GM12873 (cell line): ENCODE data around the gene METTL1.

Experiments used
- TF ChIP-seq, protein P1 (sequence below): IDR thresholded peaks from 2 replicates; pipeline ENCODE4 v1.5.1; 2012; ENCODE audit warnings: low read depth, mild to moderate bottlenecking, moderate library complexity, low read length, control low read depth; ENCODE audit not compliant: insufficient read depth; ENCODE audit errors: missing control alignments

The METTL1 gene

DNA sequence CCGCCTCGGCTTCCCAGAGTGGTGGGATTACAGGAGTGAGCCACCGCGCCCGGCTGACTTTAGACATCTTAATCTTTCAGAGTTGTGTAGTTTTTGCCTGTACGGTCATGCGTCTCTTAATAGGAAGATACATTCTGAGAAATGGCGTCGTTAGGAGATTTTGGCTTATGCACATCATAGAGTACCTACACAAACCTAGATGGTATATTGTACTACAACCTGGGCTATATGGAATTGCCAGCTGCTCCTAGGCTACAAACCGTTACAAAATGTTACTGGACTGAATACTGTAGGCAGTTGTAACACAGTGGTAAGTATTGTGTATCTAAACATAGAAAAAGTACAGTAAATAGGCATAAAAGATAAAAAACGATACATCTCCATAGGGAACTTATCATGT, 12.0 kb upstream of the METTL1 start:
- TF ChIP-seq, protein P1, sequence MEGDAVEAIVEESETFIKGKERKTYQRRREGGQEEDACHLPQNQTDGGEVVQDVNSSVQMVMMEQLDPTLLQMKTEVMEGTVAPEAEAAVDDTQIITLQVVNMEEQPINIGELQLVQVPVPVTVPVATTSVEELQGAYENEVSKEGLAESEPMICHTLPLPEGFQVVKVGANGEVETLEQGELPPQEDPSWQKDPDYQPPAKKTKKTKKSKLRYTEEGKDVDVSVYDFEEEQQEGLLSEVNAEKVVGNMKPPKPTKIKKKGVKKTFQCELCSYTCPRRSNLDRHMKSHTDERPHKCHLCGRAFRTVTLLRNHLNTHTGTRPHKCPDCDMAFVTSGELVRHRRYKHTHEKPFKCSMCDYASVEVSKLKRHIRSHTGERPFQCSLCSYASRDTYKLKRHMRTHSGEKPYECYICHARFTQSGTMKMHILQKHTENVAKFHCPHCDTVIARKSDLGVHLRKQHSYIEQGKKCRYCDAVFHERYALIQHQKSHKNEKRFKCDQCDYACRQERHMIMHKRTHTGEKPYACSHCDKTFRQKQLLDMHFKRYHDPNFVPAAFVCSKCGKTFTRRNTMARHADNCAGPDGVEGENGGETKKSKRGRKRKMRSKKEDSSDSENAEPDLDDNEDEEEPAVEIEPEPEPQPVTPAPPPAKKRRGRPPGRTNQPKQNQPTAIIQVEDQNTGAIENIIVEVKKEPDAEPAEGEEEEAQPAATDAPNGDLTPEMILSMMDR: no peak

DNA sequence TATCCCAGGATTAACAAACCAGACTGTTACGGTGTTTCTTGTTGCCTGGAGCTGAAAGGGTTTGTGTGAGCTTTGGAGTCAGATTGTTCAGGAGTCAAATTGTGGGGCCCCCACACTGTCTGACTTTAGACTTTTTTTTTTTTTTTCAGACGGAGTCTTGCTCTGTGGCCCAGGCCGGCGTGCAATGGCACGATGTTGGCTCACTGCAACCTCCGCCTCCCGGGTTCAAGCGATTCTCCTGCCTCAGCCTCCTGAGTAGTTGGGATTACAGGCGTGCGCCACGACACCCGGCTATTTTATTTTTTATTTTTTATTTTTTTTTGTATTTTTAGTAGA, 11.5 kb upstream of the METTL1 start:
- TF ChIP-seq, protein P1: no peak

DNA sequence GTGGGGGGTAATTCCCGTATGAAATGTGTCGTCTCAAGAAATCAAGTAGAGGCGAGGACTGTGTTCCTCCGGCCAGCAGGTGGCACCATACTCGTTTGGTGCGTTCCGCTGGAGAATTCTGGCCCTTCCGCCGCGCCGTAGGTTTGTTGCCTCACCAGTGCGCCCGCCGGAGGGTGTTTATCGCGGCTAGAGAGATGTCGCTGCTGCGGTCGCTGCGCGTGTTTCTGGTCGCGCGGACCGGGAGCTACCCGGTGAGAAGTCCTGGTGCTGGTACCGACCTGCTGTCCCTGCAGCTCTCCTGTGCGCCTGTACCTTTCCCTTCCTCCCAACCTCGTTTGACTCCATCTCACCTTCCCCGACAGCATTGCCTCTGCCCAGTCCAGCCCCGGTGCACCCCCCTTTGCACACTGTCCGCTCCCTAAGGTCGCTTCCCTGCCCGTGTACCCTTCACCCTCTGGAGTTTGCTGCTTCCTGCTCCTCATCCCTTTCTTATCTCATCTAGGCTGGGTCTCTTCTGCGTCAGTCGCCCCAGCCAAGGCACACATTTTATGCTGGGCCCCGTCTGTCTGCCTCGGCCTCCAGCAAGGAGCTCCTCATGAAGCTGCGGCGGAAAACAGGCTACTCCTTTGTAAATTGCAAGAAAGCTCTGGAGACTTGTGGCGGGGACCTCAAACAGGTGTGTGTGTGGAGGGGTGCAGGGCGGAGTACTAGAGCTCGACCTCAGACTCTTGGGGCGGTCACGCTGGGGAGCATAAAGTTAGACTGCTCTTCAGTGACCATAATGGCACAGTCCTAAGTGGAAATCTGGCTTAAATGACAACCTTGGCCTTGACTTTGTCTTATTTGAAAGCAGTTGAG, 10.9 kb upstream of the METTL1 start, which contains the start of gene TSFM:
TSS of gene TSFM (plus strand) at position 180 of the 858 bp plus-strand sequence. CDS start at position 195, 15 bp downstream.
- TF ChIP-seq, protein P1: peak; percentile 94

DNA sequence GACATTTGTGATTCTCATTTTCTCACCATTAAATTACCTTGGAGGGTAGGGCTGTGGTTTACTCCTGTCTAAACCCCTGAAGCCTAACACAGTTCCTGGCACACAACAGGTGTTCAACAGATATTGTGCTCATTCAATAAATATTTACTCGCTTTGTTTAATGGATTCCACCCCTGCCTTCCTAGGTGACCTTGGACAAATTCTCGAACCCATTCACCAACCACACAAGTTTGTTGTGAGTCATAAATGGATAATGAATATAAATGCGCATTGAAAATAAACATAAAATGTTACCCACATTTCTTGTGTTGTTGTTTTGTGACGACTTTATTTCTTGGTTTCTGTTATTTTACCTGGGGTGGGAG, 10.3 kb upstream of the METTL1 start:
- TF ChIP-seq, protein P1: no peak

DNA sequence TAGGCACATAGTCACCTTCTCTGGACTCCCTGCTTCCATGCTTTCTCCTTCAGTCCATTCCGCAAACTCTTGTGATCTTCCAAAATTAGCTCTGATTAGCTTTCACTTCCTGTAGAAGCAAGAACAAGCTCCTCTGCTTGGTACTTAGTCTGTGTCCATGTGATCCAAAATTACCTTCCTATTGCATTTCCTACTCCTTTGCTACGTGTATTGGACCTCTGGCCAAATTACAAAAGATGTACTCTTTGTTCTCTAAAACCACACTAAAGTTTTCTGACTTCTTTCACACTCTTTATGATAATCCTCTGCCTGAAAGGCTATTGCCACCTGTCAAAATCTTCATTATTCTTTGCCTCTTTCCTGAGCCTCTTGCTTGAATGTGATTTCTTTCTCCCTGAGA, 9.9 kb upstream of the METTL1 start:
- TF ChIP-seq, protein P1: no peak

DNA sequence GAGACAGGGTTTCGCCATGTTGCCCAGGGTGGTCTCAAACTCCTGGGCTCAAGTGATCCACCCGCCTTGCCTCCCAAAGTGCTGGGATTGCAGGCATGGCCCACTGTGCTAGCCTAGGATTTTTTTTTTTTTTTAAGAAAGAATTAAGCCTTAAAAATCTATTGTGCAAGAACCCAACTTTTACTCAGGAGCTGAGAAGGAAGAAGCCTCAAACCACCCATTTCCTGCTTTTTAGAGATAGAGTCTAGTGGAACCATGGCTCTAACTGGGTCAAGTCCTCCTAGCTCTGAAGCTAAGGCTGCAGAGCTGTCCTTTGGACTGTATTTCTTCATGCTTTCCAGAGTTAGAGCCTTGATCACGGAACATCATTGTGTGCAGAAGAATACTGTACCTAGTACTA, 9.3 kb upstream of the METTL1 start:
- TF ChIP-seq, protein P1: no peak

DNA sequence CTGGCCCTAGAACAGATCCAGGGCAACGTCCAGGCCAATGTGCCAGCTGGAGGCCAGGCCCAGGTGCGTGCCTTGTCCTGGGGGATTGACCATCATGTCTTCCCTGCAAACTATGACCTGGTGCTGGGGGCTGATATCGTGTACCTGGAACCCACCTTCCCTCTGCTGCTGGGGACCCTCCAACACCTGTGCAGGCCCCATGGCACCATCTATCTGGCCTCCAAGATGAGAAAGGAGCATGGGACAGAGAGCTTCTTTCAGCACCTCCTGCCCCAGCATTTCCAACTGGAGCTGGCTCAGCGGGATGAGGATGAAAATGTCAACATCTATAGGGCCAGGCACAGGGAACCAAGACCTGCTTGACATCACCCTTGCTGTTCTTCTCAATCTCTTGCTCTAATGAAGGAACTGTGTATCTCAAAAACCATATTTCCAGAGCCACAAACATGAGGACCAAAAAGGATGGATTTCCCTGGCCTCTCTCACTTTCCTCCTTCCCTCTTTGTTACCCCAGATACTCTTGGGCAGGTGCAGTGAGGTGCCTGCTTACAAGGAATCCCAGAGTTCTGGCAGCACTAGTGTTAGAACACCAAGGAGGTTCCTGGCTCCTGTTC, 8.5 kb upstream of the METTL1 start:
- TF ChIP-seq, protein P1: no peak
